Activated naive CD4-positive, alpha-beta T cell treated with anti-CD3 and anti-CD28 coated beads, Interleukin-2, amount 10 ng/mL, durations not matched to agents 7 days and 5 days (primary cell): ENCODE results near the gene IL4R.
"Not testable (repeated sequence)": the region's sequence is repeated elsewhere in the genome, so short reads cannot be mapped to it uniquely, and the experiment has no call there.

Experiments used
- CTCF ChIA-PET: fragments of 350-600 bp; sonication (Branson Sonifier 250); formaldehyde crosslinking; loops from one replicate; lab custom pipeline; 2021; ENCODE audit warnings: antibody characterized with exemption; lab: Charles Lee
- DNase-seq: peaks from one replicate; pipeline ENCODE4 v3.0.0-alpha.2; 2020
- H3K27ac Mint-ChIP-seq: one replicate; pipeline ENCODE4 v1.8.0; 2021; ENCODE audit warnings: mild to moderate bottlenecking, moderate library complexity, mixed read lengths
- H3K27me3 Mint-ChIP-seq: one replicate; pipeline ENCODE4 v1.8.0; 2021; ENCODE audit warnings: mild to moderate bottlenecking, mixed read lengths
- H3K36me3 Mint-ChIP-seq: one replicate; pipeline ENCODE4 v1.8.0; 2021; ENCODE audit warnings: mixed read lengths
- H3K4me1 Mint-ChIP-seq: one replicate; pipeline ENCODE4 v1.8.0; 2021; ENCODE audit warnings: mixed read lengths
- H3K4me3 Mint-ChIP-seq: one replicate; pipeline ENCODE4 v1.8.0; 2021; ENCODE audit warnings: mild to moderate bottlenecking, moderate library complexity, mixed read lengths
- H3K9me3 Mint-ChIP-seq: one replicate; pipeline ENCODE4 v1.8.0; 2021; ENCODE audit warnings: mixed read lengths

IL4R gene

GRCh38 chr16:27409958-27410357, 96.2 kb downstream of the IL4R start:
- Mint-ChIP-seq H3K4me1 (peaks cover 85% of the 10 kb centered on the region), H3K9me3 (peaks cover 19% of the 10 kb centered on the region), H3K36me3 (peaks cover 67% of the 10 kb centered on the region)
- CTCF ChIA-PET, result interaction anchor here (0.6 kb wide), 2 partner anchors 25 to 66 kb away, joined by 3 to 4 read pairs; no protein-coding TSS in a partner anchor
- H3K27ac Mint-ChIP-seq, H3K27me3 Mint-ChIP-seq, DNase-seq, H3K4me3 Mint-ChIP-seq: not testable (repeated sequence)

GRCh38 chr16:27410761-27411160, 97.0 kb downstream of the IL4R start:
- H3K9me3 Mint-ChIP-seq, result peaks cover 20% of the 10 kb centered on the region
- no peak for DNase-seq
- H3K4me3 Mint-ChIP-seq, result no peak overlapping the region
- CTCF ChIA-PET, result interaction anchor here (0.6 kb wide), 2 partner anchors 26 to 67 kb away, joined by 3 to 4 read pairs; no protein-coding TSS in a partner anchor
- peaks cover 88% of the 10 kb centered on the region for H3K4me1 Mint-ChIP-seq
- H3K27ac Mint-ChIP-seq, result no peak overlapping the region
- H3K36me3 Mint-ChIP-seq, result peaks cover 71% of the 10 kb centered on the region
- no peaks in the 10 kb centered on the region for H3K27me3 Mint-ChIP-seq

GRCh38 chr16:27413956-27414355, 100.2 kb downstream of the IL4R start:
- Mint-ChIP-seq H3K4me1 (peaks cover 68% of the 10 kb centered on the region), H3K4me3 (no peak overlapping the region), H3K27me3 (no peaks in the 10 kb centered on the region), H3K27ac (no peak overlapping the region), H3K36me3 (peaks cover 71% of the 10 kb centered on the region), H3K9me3 (peaks cover 20% of the 10 kb centered on the region)
- no peak for DNase-seq
- CTCF ChIA-PET, result no interaction called here
